ENCODE measurements around the gene SMOC1.

DNA sequence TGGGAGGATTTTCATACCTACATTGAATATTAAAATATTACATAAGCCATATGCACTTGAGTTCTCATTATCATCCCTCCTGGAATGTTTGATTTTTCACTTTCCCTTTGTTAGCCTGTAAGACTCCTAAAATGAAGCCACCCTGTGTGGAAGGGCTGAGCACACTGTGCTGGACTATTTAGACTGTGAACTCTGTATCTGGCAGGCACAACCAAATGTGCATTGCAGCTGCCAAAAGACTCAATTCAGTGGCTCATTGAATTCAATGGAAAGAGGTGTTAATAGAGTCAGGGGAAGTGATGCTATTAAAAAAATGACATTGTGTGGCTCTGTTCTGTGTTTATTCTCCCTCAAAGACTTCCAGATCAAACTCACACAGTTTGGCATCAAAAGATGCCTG is 111.1 kb downstream of the SMOC1 start:
- no peak for TF ChIP-seq EZH2 (IDR thresholded peaks at IDR 0.05; ENCODE audit: insufficient read depth, poor library complexity, severe bottlenecking)
- no peak for TF ChIP-seq EZH2phosphoT487 (IDR thresholded peaks at IDR 0.05; ENCODE audit: insufficient read depth, low read depth)

Data from GM23248 (cell line).